SIG-M5 (cell line): Measurements from ENCODE around the gene SMIM5.

ENCODE experiments used
- DNase-seq: peaks from one replicate; lab custom pipeline; 2025; lab: John Stamatoyannopoulos, UW

The SMIM5 gene

DNA sequence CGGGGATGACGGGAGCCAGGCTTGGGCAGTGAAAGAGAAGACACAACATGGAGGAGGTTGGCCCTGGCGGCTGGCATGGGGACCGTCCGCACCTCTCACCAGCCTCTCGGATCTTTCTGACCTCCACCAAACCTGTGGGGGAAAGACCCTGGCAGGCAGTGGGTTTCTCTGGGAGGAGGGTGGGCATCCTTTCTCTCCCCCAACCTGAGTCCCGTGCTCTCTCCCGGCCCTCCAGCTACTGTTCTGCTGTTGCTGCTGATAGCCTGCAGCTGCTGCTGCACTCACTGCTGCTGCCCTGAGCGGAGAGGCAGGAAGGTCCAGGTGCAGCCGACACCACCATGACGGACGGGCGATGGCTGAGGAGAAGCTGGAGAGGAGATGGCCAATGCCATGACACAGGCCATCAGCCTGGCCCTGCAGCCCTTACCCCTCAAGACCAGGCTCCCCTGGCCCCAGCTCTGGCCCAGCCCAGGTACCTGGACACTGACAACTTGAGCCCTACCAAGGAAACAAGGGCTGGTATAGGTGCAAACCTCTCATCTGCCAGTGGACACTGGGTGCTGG, 7.4 kb downstream of the SMIM5 start:
- no peak for DNase-seq

DNA sequence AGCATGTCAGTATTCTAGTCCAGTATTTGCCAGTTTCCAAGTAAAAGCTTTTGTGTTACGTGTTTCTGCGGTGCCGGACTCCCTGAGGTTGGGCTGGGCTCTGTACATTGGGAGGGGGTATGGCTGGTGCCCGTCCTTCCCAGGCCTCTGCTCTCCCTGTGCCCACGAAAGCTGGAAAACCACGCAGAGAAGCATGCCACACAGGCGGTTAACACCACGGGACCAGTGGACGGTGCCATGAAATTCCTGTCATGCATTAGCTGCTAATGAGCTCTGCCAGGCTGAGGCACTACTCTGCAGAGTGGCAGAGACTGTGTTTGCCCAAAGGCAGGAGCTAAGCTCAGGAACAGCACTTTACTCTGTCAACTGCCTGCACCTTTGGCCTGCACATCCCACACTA, 8.1 kb downstream of the SMIM5 start:
- no peak for DNase-seq

- no peak for DNase-seq
Measured at GRCh38 chr17:75642182-75642783, 9.0 kb downstream of the SMIM5 start.

DNA sequence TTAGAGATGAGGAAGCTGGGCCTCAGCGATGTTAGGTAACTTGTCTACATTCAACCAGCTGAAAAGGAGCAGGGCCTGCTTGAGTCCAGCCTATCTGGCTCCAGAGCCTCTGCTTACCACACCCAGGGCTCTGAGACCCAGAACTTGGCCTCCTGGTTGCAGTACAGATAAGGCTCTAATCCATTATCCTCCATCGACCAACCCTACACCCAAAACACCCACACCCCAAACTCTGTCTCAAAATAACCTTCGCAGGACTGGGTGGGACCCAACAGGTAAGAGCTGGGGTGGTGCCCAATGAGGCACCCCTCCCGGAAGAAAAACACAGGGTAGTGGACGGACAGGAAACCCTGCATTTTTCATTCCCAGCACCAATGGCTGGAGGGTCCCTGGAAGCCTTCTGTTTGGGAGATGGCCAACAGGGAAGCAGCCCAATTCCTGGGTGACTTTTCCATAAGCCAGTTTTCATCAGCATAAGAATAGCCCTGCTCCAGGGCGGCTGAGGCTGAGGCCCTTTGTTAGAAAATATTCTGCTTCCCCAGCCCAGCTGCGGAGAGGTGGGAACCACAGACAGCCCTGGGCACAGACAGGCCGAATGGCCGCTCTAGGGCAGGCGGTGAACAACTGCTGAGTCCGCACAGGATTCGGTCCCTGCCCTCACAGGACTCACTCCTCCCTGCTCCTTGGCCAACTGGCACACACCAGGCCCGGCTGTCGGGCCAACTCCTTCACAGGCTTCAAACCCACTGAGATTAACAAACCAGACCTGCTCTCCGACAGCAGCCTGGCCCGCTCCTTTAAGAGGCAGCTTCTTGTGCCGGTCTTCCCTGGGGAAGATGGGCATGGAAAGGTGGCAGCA, 9.8 kb downstream of the SMIM5 start:
- DNase-seq: no peak

GRCh38 chr17:75643643-75644017, 10.4 kb downstream of the SMIM5 start:
- DNase-seq: no peak

DNA sequence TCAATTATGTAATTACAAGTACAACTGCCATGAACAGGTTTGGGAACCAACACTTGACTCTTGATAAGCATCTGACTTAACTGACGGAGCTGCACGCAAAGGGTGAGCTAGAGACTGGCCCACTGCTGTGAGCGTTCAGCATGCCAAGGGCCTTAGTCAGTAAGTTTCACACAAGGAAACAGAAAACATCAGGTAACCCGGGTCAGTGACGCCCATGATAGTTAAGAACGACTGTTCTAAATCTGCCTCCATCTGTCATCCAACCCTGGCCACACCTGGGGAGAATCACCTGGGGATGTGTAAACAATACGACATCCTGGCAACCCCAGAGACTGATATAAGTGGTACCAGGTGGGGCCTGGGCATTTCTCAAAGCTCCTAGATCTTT, 12.3 kb downstream of the SMIM5 start:
- DNase-seq: no peak

DNA sequence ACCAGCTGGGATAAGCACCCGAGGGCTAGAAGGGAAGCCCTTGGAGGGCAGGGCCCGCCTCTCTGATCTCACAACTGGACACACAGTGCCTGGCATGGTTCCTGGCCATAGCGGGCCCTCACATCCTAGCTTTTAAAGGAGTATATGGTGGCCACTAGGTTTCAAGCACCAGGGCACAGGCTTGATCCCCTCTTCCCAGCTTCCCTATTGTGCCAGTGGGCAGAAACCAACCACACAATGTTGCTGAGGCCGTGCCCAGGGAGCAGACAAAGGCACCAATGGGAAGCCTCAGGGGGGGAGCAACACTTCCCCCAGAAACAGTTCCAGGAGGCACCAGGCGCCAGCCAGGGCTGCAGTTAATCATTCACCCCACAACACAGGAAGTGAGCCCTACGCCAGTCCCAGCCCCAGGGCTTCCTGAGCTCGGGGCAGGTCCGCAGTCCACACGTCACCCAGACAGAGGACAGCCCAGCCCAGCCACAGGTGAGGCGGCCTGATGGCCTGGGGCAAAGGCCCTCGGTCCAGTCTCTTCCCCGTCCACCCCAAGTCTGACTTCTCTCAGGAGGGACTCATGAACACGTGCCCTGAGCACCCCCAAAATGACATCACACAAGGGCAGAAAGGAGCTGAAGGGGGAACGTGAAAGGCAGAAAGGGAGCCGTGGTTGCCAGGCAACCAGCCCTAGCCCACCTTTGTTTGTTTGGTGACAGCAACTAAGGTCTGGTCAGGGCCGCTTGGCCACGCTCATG, 12.8 kb downstream of the SMIM5 start:
- DNase-seq: no peak

GRCh38 chr17:75646638-75646992, 13.4 kb downstream of the SMIM5 start:
- no peak for DNase-seq

DNA sequence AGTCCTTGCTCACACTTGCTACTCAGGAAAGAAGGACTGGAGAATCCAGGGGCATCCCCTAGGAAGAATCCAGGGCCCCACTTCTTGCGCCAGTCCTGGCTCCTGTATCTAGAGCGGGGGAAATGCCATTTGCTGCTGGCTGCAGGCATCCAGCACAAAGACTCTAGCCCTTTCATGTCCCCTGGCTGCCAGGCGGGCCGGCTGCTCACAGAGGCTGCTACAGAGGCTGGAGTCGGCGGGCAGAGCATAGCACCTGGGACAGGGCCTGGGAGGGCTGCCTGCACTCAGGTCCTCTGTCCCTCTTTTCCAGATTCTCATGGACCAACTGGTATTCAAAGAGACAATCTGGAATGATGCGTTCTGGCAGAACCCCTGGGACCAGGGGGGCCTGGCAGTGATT, 13.8 kb downstream of the SMIM5 start:
- no peak for DNase-seq

DNA sequence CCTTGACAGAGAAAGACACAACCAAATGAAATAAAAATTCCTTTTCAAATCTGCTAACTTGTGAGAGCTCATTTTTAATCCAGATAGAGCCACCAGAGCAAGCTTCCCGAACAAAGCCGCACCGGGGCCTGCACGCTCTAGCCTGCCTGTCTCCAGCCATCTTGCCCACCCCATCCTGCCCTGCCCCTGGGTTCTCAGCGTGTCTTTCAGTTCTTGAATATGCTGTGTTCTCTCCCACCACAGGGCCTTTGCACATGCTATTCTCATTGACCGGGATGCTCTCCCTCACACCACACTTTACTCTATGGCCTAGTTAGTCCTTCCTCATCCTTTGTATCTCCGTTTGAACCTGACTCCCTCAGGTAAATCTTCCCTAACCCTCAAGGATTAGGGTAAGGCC, 14.7 kb downstream of the SMIM5 start:
- DNase-seq: no peak

- no peak for DNase-seq
Measured at GRCh38 chr17:75649687-75650086, 16.5 kb downstream of the SMIM5 start.

GRCh38 chr17:75650874-75651273, 17.6 kb downstream of the SMIM5 start:
- no peak for DNase-seq

GRCh38 chr17:75652341-75652740, 19.1 kb downstream of the SMIM5 start:
- DNase-seq: no peak

- DNase-seq: no peak
Measured at GRCh38 chr17:75652934-75653549, 19.8 kb downstream of the SMIM5 start.

- DNase-seq: no peak
Measured at GRCh38 chr17:75654176-75654575, 20.9 kb downstream of the SMIM5 start.

DNA sequence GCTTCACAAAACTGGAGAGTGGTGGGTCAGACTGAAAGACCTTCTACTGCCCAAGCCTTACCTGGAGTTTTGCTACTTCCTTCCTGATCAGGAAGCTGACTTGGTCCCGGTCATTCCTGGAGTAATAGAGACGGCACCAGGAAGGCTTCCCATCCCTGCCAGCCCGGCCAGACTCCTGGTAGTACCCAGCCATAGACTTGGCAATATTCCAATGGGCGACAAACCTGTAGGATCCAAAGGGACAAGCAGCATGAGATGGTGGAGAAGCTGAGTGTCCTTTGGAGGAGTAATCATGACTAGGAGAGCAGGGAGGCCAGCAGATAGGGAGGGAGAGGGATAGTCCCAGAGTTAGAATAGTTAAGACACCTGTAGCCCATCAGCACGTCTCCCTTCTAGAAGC, 25.0 kb downstream of the SMIM5 start:
- no peak for DNase-seq

- DNase-seq: no peak
Measured at GRCh38 chr17:75661531-75661930, 28.3 kb downstream of the SMIM5 start.

GRCh38 chr17:75662511-75662910, 29.3 kb downstream of the SMIM5 start:
- no peak for DNase-seq

DNA sequence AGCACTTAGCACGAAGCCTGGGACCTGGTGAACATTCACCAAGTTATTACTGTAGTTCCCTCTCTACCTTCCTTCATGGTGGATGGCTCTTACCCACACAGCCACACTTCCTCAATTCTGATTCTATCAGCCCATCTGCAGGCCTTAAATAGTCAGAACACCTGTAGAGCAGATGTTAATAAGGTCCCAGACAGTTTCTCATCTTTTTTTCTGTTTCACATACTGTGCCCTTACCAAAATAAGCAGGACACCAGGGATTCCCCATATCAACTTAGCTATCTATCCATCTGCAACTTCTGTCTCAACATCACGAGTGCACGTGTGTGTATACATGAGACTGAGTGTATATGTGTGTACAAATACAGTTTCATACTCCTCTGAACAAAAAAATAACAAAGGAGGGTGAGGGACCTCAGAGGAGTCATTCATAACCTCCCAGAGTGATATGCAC, 30.9 kb downstream of the SMIM5 start:
- no peak for DNase-seq

GRCh38 chr17:75665981-75666380, 32.7 kb downstream of the SMIM5 start:
- no peak for DNase-seq

DNA sequence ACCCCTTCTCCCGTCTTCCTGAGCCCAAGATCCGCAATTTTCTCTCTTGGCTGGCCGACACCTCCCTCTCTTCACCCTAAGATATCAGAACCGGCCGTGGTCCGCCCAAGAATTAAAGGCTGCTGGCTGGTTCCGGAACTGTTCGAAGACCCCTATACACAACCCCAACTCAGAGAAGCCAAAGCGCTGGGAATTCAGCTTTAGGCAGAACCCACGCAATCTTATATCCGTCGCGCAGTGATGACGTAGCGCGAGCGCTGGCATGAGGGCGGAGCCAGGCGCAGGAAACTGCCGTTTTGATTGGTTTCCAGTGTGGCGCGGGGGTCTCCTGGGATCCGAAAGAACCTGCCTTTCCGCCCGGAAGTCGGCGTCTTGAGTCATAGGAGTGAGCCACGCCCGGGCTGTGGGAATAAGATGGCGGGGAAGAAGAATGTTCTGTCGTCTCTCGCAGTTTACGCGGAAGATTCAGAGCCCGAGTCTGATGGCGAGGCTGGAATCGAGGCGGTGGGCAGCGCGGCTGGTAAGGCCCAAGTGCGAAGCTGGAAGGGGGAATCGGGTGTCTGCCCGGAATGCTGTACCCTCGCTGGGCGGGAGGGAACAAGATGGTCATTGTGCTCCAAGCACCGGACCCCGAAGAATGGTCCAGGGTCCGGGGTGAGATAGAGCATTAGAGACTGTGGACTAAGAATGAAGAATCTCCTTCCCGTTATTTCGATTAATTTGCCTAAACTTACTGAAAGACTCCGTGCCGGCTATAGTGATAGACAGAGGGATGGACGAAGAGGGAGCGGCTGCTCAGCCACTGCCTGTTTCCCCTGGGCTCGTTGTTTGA, 33.9 kb downstream of the SMIM5 start, which contains the start of the genes RECQL5 and SAP30BP:
TSS of gene RECQL5 (minus strand) at position 196 of the 832 bp plus-strand sequence. CDS start 597 bp downstream, outside the sequence.
TSS of gene SAP30BP (plus strand) at position 380 of the 832 bp plus-strand sequence. CDS start at position 415, 35 bp downstream.
- peak; percentile 86 for DNase-seq
